Heart right ventricle (tissue), 16 donors: Measurements from ENCODE around the gene JAKMIP1. TPM values are rescaled to one million over a fixed set of nuclear protein-coding genes. Genes with fewer than 3 reads are reported as not detected.

Experiments
- ATAC-seq, 8 donors: fragments of 200-7000 bp; cut with Tn5 transposase; one replicate each; pipeline ENCODE4 v1.9.1; 2020; ENCODE audit warnings: mild to moderate bottlenecking in 8 of 8, moderate library complexity in 8 of 8, moderate number of reproducible peaks in 1 of 8
- DNase-seq, 2 donors: peaks; one replicate each; pipeline ENCODE4 v3.0.0-alpha.2; 2020
- H3K27ac ChIP-seq, 10 donors: fragments of 200-600 bp; sonication (generic) in 2 of 10; one replicate each; pipeline versions ENCODE4 v1.5.0 to v1.8.0; 2020 to 2022; ENCODE audit warnings: mild to moderate bottlenecking in 3 of 10
- H3K27me3 ChIP-seq, 7 donors: fragments of 200-600 bp; one replicate each; pipeline ENCODE4 v1.8.0; 2021 to 2022; ENCODE audit warnings: mild to moderate bottlenecking in 2 of 7
- H3K36me3 ChIP-seq, 9 donors: fragments of 200-600 bp; sonication (generic) in 1 of 9; one replicate each; pipeline versions ENCODE4 v1.5.0 to v1.8.0; 2020 to 2022; ENCODE audit warnings: mild to moderate bottlenecking in 2 of 9
- H3K4me1 ChIP-seq, 9 donors: fragments of 200-600 bp; sonication (generic) in 1 of 9; one replicate each; pipeline versions ENCODE4 v1.5.0 to v1.8.0; 2020 to 2022; ENCODE audit warnings: mild to moderate bottlenecking in 4 of 9
- H3K4me3 ChIP-seq, 10 donors: fragments of 200-600 bp; sonication (generic) in 2 of 10; one replicate each; pipeline versions ENCODE4 v1.5.0 to v1.8.0; 2020 to 2022; ENCODE audit warnings: mild to moderate bottlenecking in 7 of 10, moderate library complexity in 2 of 10
- H3K9me3 ChIP-seq, 11 donors: fragments of 200-600 bp in 10 of 11; sonication (generic) in 2 of 11; one replicate each; pipeline versions ENCODE4 v1.5.0 to v1.8.0; 2013 to 2022; ENCODE audit warnings: mild to moderate bottlenecking in 2 of 11, control low read depth in 1 of 11, moderate library complexity in 1 of 11
- WGBS, 2 donors: extraction: QIAGEN DNeasy Blood & Tissue Kit; methylation state at CpG; one replicate each; pipeline ENCODE4 v1.1.7; 2013; ENCODE audit warnings: inconsistent platforms in 1 of 2; 5-methylcytosine and 5-hydroxymethylcytosine counted together
- intact Hi-C, 10 donors: fragments of 100-400 bp; cut with DNase I; formaldehyde crosslinking; loops; one replicate each; pipeline versions ENCODE4 v1.11.1 to v1.14.2; 2022
- polyA plus RNA-seq, 2 donors: library from polyadenylated mRNA; stranded (reverse); fragments of 200-250 nt; gene quantifications; one replicate each; pipeline ENCODE4 v1.2.3, GENCODE V29; 2013
- total RNA-seq, 10 donors: library from RNA; stranded (reverse); fragmentation: NEBNext Ultra II Directional in 3 of 10; extraction: Animal tissue kit (Norgen Biotek cat#: 25700) in 3 of 10; gene quantifications; one replicate each; pipeline versions ENCODE4 v1.2.1 to v1.2.4, GENCODE V29; 2021 to 2023
- TF ChIP-seq, protein P1 (sequence below), 9 donors: fragments of 200-600 bp; sonication (generic) in 2 of 9; IDR thresholded peaks; one replicate each; pipeline versions ENCODE4 v1.5.0 to v1.8.0; 2021 to 2022; ENCODE audit warnings: antibody characterized with exemption in 9 of 9, mild to moderate bottlenecking in 5 of 9, moderate library complexity in 1 of 9
- donor health status: Arrhythmogenic right ventricular cardiomyopathy.
- donor health status: ischemic (EF 13 %, LVEDD 7.1; RV severe dilation, severe dysfunction).
- donor health status: healthy with polysubstance abuse.
- donor health status: DM: no; HTN: yes; CAD: no.
- donor health status: DM: no; HTN: no; CAD: no.
- donor health status: ischemic (EF 25% LVEDD 6.9; RV normal size, moderate dysfunction).
- donor health status: ischemic (EF 25% LVEDD 5.7; RV mildly dilated, moderate dysfunction).
- donor health status: healthy.
- donor health status: DM: yes; HTN: yes; CAD: no.
- donor health status: Ischemic cardiomyopathy.
- donor health status: ischemic (EF 35%, LVEDD 5.7; RV mildly dilated, moderate dysfunction).
- donor health status: nonischemic (EF 11% LVEDD 7.7; RV severe dilation, severe dysfunction).
- donor health status: DM: yes; HTN: yes; CAD: no.
- donor health status: PGD.
- donor health status: ischemic (EF 29% LVEDD 5.4; RV normal size, mild dysfunction).
- donor health status: nonischemic (EF 23%, LVEDD 6.1; RV moderate dilation, normal function).

JAKMIP1 gene
- total and polyA plus RNA-seq, 12 donors, result 0.04 to 0.76 (median 0.14) TPM; not detected in 8

DNA sequence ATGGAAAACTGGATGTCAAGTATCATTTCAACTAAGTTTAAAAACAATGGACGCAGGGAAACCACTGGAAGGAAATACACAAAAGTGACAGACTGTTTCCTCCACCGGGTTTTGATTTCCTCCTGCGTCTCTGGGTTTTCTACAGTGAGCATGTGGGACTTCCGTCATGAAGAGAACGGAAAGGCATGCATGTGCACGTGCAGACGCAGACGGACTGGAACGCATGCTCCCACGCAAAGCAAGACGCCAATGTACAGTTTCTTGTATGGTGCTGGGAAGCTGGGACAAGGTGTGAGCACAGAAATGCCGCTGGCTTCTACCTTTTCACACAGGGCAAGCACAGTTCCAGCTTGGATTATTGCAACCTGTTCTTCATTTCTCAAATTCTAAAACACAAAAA lies 151.8 kb downstream of the JAKMIP1 start:
- DNase-seq, result no peak
- H3K36me3 ChIP-seq, result no peaks in the 10 kb centered on the region
- intact Hi-C loops, result no loop called here
- TF ChIP-seq, protein P1, sequence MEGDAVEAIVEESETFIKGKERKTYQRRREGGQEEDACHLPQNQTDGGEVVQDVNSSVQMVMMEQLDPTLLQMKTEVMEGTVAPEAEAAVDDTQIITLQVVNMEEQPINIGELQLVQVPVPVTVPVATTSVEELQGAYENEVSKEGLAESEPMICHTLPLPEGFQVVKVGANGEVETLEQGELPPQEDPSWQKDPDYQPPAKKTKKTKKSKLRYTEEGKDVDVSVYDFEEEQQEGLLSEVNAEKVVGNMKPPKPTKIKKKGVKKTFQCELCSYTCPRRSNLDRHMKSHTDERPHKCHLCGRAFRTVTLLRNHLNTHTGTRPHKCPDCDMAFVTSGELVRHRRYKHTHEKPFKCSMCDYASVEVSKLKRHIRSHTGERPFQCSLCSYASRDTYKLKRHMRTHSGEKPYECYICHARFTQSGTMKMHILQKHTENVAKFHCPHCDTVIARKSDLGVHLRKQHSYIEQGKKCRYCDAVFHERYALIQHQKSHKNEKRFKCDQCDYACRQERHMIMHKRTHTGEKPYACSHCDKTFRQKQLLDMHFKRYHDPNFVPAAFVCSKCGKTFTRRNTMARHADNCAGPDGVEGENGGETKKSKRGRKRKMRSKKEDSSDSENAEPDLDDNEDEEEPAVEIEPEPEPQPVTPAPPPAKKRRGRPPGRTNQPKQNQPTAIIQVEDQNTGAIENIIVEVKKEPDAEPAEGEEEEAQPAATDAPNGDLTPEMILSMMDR (IDR thresholded peaks at IDR 0.05), result no peak
- WGBS, 2 donors, result 57 to 73% methylated on average over 12 of the region's 12 CpGs
- no peak overlapping the region for H3K4me3 ChIP-seq
- H3K27me3 ChIP-seq, result peaks cover 0 to 46% (median 29%) of the 10 kb centered on the region in 7 donors
- H3K9me3 ChIP-seq, result no peaks in the 10 kb centered on the region
- ATAC-seq, result no peak
- no peaks in the 10 kb centered on the region for H3K4me1 ChIP-seq
- H3K27ac ChIP-seq, result no peak overlapping the region

DNA sequence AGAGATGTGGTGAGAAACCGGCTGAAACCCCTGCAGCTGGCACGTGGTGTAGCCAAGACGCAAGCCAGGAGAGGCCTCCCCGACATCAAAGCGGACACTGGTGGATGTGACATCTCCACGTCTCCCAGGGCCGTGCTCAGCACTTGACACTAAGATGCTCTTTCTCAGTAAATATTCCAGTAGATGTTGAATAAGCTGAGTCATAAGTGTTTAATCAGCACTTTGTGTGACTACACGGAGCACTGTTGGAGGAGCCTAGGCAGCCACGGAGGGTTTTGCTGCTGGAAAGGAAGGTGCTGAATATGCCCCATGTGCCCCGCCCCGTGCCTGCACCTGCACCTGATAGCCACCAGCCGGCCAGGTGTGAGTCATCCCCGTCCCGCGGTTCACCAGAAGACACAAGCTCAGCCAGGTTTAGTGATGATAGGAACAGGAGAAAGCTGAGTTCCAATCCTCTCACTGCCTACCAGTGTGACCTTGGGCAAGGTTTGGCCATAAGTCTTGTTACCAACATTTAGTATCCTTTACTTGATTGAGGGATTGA lies 153.1 kb downstream of the JAKMIP1 start:
- Histone ChIP-seq H3K36me3 (no peaks in the 10 kb centered on the region), H3K9me3 (no peaks in the 10 kb centered on the region), H3K27me3 (peaks cover 0 to 57% (median 37%) of the 10 kb centered on the region in 7 donors), H3K27ac (no peak overlapping the region), H3K4me3 (no peak overlapping the region), H3K4me1 (no peaks in the 10 kb centered on the region)
- TF ChIP-seq, protein P1 (IDR thresholded peaks at IDR 0.05), result no peak
- DNase-seq, result no peak
- no peak for ATAC-seq
- WGBS, 2 donors, result 84 to 87% methylated on average over 15 of the region's 15 CpGs
- intact Hi-C loops, result no loop called here

DNA sequence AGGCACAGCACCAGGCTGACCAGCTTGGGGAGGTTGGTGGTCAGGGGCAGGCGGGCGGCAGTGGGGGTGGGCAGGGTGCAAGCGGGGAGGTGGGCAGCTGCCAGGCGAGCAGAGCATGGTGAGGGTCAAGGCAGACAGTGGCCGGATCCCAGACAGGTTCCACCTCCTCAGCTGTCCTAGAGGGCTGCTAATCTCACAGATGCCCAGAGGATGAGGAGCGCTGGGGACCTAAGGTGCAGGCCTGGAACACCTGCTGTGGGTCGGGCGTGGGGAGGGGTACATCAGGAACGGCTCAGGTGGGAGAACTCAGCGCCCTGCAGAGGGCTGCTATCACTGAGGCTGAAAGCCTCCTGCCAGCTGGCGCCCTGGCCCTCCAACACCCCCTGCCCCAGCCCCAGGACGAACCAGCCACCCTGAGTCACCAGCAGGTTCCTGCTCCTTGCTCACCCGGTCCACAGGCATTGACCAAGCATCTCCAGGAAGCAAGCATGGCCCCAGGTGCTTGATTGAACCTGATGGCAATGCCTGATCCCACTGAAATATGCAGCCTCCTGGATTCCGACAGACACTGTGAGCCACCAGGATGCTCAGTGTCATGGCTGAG lies 153.7 kb downstream of the JAKMIP1 start:
- no peaks in the 10 kb centered on the region for H3K4me1 ChIP-seq
- WGBS, 2 donors, result 85% methylated on average over 14 of the region's 14 CpGs
- no peaks in the 10 kb centered on the region for H3K36me3 ChIP-seq
- DNase-seq (no peak), ATAC-seq (no peak)
- peaks cover 0 to 56% (median 40%) of the 10 kb centered on the region in 7 donors for H3K27me3 ChIP-seq
- no peak overlapping the region for H3K4me3 ChIP-seq
- intact Hi-C loops, result no loop called here
- TF ChIP-seq, protein P1 (IDR thresholded peaks at IDR 0.05), result no peak
- no peak overlapping the region for H3K27ac ChIP-seq
- H3K9me3 ChIP-seq, result no peaks in the 10 kb centered on the region

DNA sequence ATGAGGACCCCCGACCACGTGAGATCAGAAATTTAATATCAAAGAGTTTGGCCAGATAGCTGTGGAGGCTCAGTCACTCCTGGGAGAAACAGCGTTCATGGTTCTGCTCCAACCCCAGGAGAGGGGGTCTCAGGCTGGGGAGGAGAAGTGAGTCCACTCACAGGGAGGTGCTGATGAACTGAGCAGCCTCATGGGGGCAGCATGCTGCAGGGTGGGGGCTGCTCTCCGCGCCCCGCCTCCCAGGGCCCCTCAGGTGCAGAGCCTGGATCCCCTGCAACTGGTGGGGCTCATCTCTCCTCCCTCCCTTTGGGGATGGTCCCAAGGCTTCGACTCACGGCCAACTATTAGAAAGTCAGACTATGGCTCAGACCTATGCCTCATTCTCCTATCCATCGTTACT lies 155.5 kb downstream of the JAKMIP1 start:
- peaks cover 0 to 60% (median 36%) of the 10 kb centered on the region in 7 donors for H3K27me3 ChIP-seq
- WGBS, 2 donors, result 26 to 37% methylated on average over 9 of the region's 9 CpGs
- ATAC-seq (no peak), DNase-seq (no peak)
- intact Hi-C loops, result no loop called here
- no peaks in the 10 kb centered on the region for H3K9me3 ChIP-seq
- TF ChIP-seq, protein P1 (IDR thresholded peaks at IDR 0.05), result no peak
- no peaks in the 10 kb centered on the region for H3K36me3 ChIP-seq
- no peaks in the 10 kb centered on the region for H3K4me1 ChIP-seq
- no peak overlapping the region for H3K4me3 ChIP-seq
- H3K27ac ChIP-seq, result no peak overlapping the region
